Stimulated activated CD4-positive, alpha-beta T cell treated with anti-CD3 and anti-CD28 coated beads, Interleukin-15, amount 100 ng/mL, for 24 hours (primary cell): ENCODE results near the gene SAE1.

Experiments
- DNase-seq: peaks from one replicate; pipeline ENCODE4 v3.0.0-alpha.2; 2020

SAE1 gene

GRCh38 chr19:47221890-47222289 lies 91.3 kb downstream of the SAE1 start:
- DNase-seq: no peak

GRCh38 chr19:47225746-47226425 lies 95.3 kb downstream of the SAE1 start:
- DNase-seq: peak; percentile 84

GRCh38 chr19:47226426-47227351 lies 96.1 kb downstream of the SAE1 start:
- peak; percentile 64 for DNase-seq

- DNase-seq: peak; percentile 59
Observed at GRCh38 chr19:47227352-47228167, 96.9 kb downstream of the SAE1 start.

- peak; percentile 54 for DNase-seq
Observed at GRCh38 chr19:47228168-47228936, 97.7 kb downstream of the SAE1 start.

- peak; percentile 24 for DNase-seq
Observed at GRCh38 chr19:47228937-47229675, 98.5 kb downstream of the SAE1 start.

- peak; percentile 34 for DNase-seq
Observed at GRCh38 chr19:47229676-47230053, 99.0 kb downstream of the SAE1 start.

- peak; percentile 78 for DNase-seq
Observed at GRCh38 chr19:47230054-47230920, 99.7 kb downstream of the SAE1 start.

GRCh38 chr19:47230921-47231214 lies 100.2 kb downstream of the SAE1 start, which contains the start of gene BBC3:
Gene BBC3 (minus strand): TSS chr19:47231199. CDS start chr19:47228431, 2,768 bp downstream.
- DNase-seq: no peak

GRCh38 chr19:47231215-47232054 lies 100.8 kb downstream of the SAE1 start:
- DNase-seq: peak; percentile 91

GRCh38 chr19:47232422-47233211 lies 102.0 kb downstream of the SAE1 start:
- DNase-seq: peak; percentile 46

GRCh38 chr19:47236072-47236675 lies 105.5 kb downstream of the SAE1 start:
- no peak for DNase-seq

- no peak for DNase-seq
Observed at GRCh38 chr19:47239152-47239551, 108.5 kb downstream of the SAE1 start.

GRCh38 chr19:47239610-47240296 lies 109.1 kb downstream of the SAE1 start:
- peak; percentile 61 for DNase-seq

GRCh38 chr19:47240556-47240955 lies 109.9 kb downstream of the SAE1 start:
- DNase-seq: no peak

- DNase-seq: peak; percentile 87
Observed at GRCh38 chr19:47240996-47241918, 110.6 kb downstream of the SAE1 start.
